Upper lobe of right lung (tissue), 1 donor: ENCODE results near the gene TMSB10. TPM values are rescaled to one million over a fixed set of nuclear protein-coding genes. Genes with fewer than 3 reads are reported as not detected.
A peak's percentile ranks its signal among the peaks of the same experiment; 100 is the strongest.

ENCODE experiments used
- ATAC-seq: fragments of 200-7000 bp; cut with Tn5 transposase; one replicate; pipeline ENCODE4 v1.9.1; 2020; ENCODE audit warnings: mild to moderate bottlenecking, moderate library complexity
- DNase-seq: peaks from one replicate; pipeline ENCODE4 v3.0.0-alpha.2; 2020
- H3K27ac ChIP-seq: fragments of 200-600 bp; one replicate; pipeline ENCODE4 v1.8.0; 2022
- H3K27me3 ChIP-seq: fragments of 200-600 bp; one replicate; pipeline ENCODE4 v1.8.0; 2022; ENCODE audit warnings: mild to moderate bottlenecking
- H3K36me3 ChIP-seq: fragments of 200-600 bp; one replicate; pipeline ENCODE4 v1.8.0; 2022
- H3K4me1 ChIP-seq: fragments of 200-600 bp; one replicate; pipeline ENCODE4 v1.8.0; 2022
- H3K4me3 ChIP-seq: fragments of 200-600 bp; one replicate; pipeline ENCODE4 v1.8.0; 2022; ENCODE audit warnings: mild to moderate bottlenecking
- H3K9me3 ChIP-seq: fragments of 200-600 bp; one replicate; pipeline ENCODE4 v1.8.0; 2022
- CTCF ChIP-seq: fragments of 200-600 bp; IDR thresholded peaks from one replicate; pipeline ENCODE4 v1.8.0; 2022; ENCODE audit warnings: antibody characterized with exemption
- intact Hi-C: fragments of 100-400 bp; cut with DNase I; formaldehyde crosslinking; loops from one replicate; pipeline ENCODE4 v1.11.0; 2022
- total RNA-seq: library from RNA; stranded (reverse); fragmentation: NEBNext Ultra II Directional; extraction: Animal tissue kit (Norgen Biotek cat#: 25700); gene quantifications from one replicate; pipeline ENCODE4 v1.2.1, GENCODE V29; 2021
- donor health status: DM: no; HTN: yes; CAD: no; lungs with severe emphysema.

The TMSB10 gene
- total RNA-seq, 1 donor from 2014 or later, result 1,558 TPM

- H3K36me3 ChIP-seq, result no peaks in the 10 kb centered on the region
- peaks cover 19% of the 10 kb centered on the region for H3K4me1 ChIP-seq
- DNase-seq, result no peak
- no peak overlapping the region for H3K27ac ChIP-seq
- no peak for TF ChIP-seq CTCF
- H3K9me3 ChIP-seq, result no peaks in the 10 kb centered on the region
- intact Hi-C loops, result no loop called here
- H3K27me3 ChIP-seq, result no peaks in the 10 kb centered on the region
- no peak overlapping the region for H3K4me3 ChIP-seq
- ATAC-seq, result no peak
Measured at GRCh38 chr2:84886791-84887190, 18.7 kb upstream of the TMSB10 start.

- TF ChIP-seq CTCF, result no peak
- ATAC-seq, result peak; percentile 97
- intact Hi-C loops, result no loop called here
- DNase-seq, result no peak
- Histone ChIP-seq H3K36me3 (no peaks in the 10 kb centered on the region), H3K9me3 (no peaks in the 10 kb centered on the region), H3K4me1 (peaks cover 13% of the 10 kb centered on the region), H3K4me3 (peak overlapping the region; percentile 39), H3K27ac (peak overlapping the region; percentile 77), H3K27me3 (no peaks in the 10 kb centered on the region)
Measured at GRCh38 chr2:84888401-84889276, 16.8 kb upstream of the TMSB10 start.

GRCh38 chr2:84889332-84889731 lies 16.1 kb upstream of the TMSB10 start:
- ATAC-seq (no peak), DNase-seq (no peak)
- no peak for TF ChIP-seq CTCF
- no peak overlapping the region for H3K4me3 ChIP-seq
- no peaks in the 10 kb centered on the region for H3K9me3 ChIP-seq
- no peaks in the 10 kb centered on the region for H3K36me3 ChIP-seq
- H3K27me3 ChIP-seq, result no peaks in the 10 kb centered on the region
- peaks cover 19% of the 10 kb centered on the region for H3K4me1 ChIP-seq
- H3K27ac ChIP-seq, result peak overlapping the region; percentile 77
- intact Hi-C loops, result no loop called here

GRCh38 chr2:84891355-84892010 lies 14.0 kb upstream of the TMSB10 start:
- H3K9me3 ChIP-seq, result no peaks in the 10 kb centered on the region
- no peaks in the 10 kb centered on the region for H3K36me3 ChIP-seq
- ATAC-seq (no peak), DNase-seq (no peak)
- peaks cover 29% of the 10 kb centered on the region for H3K4me1 ChIP-seq
- intact Hi-C loops, result no loop called here
- no peak overlapping the region for H3K27ac ChIP-seq
- no peaks in the 10 kb centered on the region for H3K27me3 ChIP-seq
- H3K4me3 ChIP-seq, result no peak overlapping the region
- no peak for TF ChIP-seq CTCF

GRCh38 chr2:84894131-84894586 lies 11.3 kb upstream of the TMSB10 start:
- no peak for DNase-seq
- ATAC-seq, result no peak
- H3K27me3 ChIP-seq, result no peaks in the 10 kb centered on the region
- no peak for TF ChIP-seq CTCF
- no peaks in the 10 kb centered on the region for H3K9me3 ChIP-seq
- no peaks in the 10 kb centered on the region for H3K36me3 ChIP-seq
- H3K4me3 ChIP-seq, result no peak overlapping the region
- H3K27ac ChIP-seq, result no peak overlapping the region
- peaks cover 34% of the 10 kb centered on the region for H3K4me1 ChIP-seq
- intact Hi-C loops, result no loop called here
